Uterus (tissue), 4 donors: ENCODE results near the gene SLC6A8. TPM values are rescaled to one million over a fixed set of nuclear protein-coding genes. Genes with fewer than 3 reads are reported as not detected.
"Not testable (repeated sequence)": the region's sequence is repeated elsewhere in the genome, so short reads cannot be mapped to it uniquely, and the experiment has no call there.

ENCODE experiments used
- DNase-seq, 2 donors: peaks; one replicate each; pipeline ENCODE4 v3.0.0-alpha.2; 2019 to 2020
- H3K27ac ChIP-seq, 2 donors: fragments of 200-600 bp; sonication (generic); 1 replicate in 1 of 2; 2 replicates in 1 of 2; pipeline ENCODE4 v1.5.1; 2016 to 2018
- H3K27me3 ChIP-seq, 2 donors: fragments of 200-600 bp; sonication (generic); one replicate each; pipeline ENCODE4 v1.5.1; 2018 to 2019; ENCODE audit warnings: control low read depth in 1 of 2
- H3K36me3 ChIP-seq, 2 donors: fragments of 200-600 bp; sonication (generic); one replicate each; pipeline ENCODE4 v1.5.1; 2019; ENCODE audit warnings: control low read depth in 1 of 2
- H3K4me1 ChIP-seq, 2 donors: fragments of 200-600 bp; sonication (generic); one replicate each; pipeline ENCODE4 v1.5.1; 2018 to 2019; ENCODE audit warnings: control low read depth in 1 of 2
- H3K4me3 ChIP-seq, 2 donors: fragments of 200-600 bp; sonication (generic); 1 replicate in 1 of 2; 2 replicates in 1 of 2; pipeline ENCODE4 v1.5.1; 2018 to 2019; ENCODE audit warnings: mild to moderate bottlenecking in 1 of 2
- H3K9me3 ChIP-seq, 2 donors: fragments of 200-600 bp; sonication (generic); one replicate each; pipeline ENCODE4 v1.5.1; 2019; ENCODE audit warnings: control low read depth in 1 of 2
- POLR2A ChIP-seq, 2 donors: fragments of 450-650 bp; IDR thresholded peaks; one replicate each; pipeline ENCODE4 v1.6.1; 2016; ENCODE audit warnings: antibody characterized with exemption in 2 of 2, mild to moderate bottlenecking in 1 of 2, moderate library complexity in 1 of 2
- intact Hi-C: fragments of 100-400 bp; cut with DNase I; formaldehyde crosslinking; loops from one replicate; pipeline ENCODE4 v1.15.1; 2023; ENCODE audit warnings: low total_unique reads
- total RNA-seq, 4 donors: library from RNA; depleted of rRNA in 3 of 4; stranded (reverse); fragments of >200 nt in 3 of 4; gene quantifications; one replicate each; pipeline versions ENCODE4 v1.1.0 to v1.2.4, GENCODE V29; 2014 to 2023
- TF ChIP-seq, protein P1 (sequence below), 4 experiments: fragments of 200-600 bp in 2 of 4; fragments of 450-650 bp in 2 of 4; sonication (generic) in 2 of 4; IDR thresholded peaks; one replicate each; pipeline ENCODE4 v1.5.1; 2016 to 2019; ENCODE audit warnings: antibody characterized with exemption in 4 of 4, mild to moderate bottlenecking in 2 of 4, moderate library complexity in 1 of 4
- donor health status: DM: yes; HTN: yes; CAD: no.

Gene SLC6A8
- total RNA-seq, 4 donors from 2014 or later = 4.7 to 40.3 (median 11.2) TPM

DNA sequence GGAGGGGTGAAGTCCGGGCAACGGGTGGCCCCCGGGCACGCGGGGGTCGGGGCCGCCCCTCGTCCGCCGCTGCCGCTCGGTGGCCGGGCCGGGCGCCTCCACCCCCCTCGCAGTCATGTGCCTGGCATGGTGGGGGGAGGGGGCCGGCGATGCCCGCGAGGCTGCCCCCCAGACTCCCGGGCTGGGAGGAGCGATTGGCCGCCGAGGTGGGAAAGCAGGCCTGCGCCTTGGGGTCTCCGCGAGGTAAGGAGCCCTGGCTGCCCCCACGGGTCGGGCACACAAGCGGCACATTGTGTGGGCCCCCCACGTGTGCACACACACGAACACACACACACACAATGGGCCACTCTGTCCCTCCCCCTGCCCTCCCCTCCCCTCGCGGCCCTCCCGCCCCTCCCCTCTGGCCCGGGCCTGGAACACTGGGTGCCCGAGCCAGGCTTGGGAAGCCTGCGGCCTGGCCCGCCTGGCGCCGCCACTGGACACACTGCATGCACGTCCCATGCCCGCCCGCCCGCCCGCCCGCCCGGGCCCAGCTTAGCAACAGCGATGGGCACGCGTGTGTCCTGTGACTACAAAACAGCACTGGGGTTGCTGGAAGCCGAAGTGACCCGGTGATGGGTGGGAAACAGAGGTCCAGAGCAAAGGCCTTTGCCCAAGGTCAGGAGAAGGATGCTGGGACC, 1.3 kb downstream of the SLC6A8 start:
- no peak for DNase-seq
- H3K4me1 ChIP-seq = no peaks in the 10 kb centered on the region
- intact Hi-C loops = no loop called here
- no peaks in the 10 kb centered on the region for H3K27me3 ChIP-seq
- peak overlapping the region in 1 of 2 donors; percentile 73 for H3K27ac ChIP-seq
- H3K9me3 ChIP-seq = no peaks in the 10 kb centered on the region
- H3K4me3 ChIP-seq = peak overlapping the region; percentile 4 to 46
- TF ChIP-seq, protein P1, sequence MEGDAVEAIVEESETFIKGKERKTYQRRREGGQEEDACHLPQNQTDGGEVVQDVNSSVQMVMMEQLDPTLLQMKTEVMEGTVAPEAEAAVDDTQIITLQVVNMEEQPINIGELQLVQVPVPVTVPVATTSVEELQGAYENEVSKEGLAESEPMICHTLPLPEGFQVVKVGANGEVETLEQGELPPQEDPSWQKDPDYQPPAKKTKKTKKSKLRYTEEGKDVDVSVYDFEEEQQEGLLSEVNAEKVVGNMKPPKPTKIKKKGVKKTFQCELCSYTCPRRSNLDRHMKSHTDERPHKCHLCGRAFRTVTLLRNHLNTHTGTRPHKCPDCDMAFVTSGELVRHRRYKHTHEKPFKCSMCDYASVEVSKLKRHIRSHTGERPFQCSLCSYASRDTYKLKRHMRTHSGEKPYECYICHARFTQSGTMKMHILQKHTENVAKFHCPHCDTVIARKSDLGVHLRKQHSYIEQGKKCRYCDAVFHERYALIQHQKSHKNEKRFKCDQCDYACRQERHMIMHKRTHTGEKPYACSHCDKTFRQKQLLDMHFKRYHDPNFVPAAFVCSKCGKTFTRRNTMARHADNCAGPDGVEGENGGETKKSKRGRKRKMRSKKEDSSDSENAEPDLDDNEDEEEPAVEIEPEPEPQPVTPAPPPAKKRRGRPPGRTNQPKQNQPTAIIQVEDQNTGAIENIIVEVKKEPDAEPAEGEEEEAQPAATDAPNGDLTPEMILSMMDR (IDR thresholded peaks at IDR 0.05) = no peak
- TF ChIP-seq POLR2A (IDR thresholded peaks at IDR 0.05) = no peak
- no peaks in the 10 kb centered on the region for H3K36me3 ChIP-seq

DNA sequence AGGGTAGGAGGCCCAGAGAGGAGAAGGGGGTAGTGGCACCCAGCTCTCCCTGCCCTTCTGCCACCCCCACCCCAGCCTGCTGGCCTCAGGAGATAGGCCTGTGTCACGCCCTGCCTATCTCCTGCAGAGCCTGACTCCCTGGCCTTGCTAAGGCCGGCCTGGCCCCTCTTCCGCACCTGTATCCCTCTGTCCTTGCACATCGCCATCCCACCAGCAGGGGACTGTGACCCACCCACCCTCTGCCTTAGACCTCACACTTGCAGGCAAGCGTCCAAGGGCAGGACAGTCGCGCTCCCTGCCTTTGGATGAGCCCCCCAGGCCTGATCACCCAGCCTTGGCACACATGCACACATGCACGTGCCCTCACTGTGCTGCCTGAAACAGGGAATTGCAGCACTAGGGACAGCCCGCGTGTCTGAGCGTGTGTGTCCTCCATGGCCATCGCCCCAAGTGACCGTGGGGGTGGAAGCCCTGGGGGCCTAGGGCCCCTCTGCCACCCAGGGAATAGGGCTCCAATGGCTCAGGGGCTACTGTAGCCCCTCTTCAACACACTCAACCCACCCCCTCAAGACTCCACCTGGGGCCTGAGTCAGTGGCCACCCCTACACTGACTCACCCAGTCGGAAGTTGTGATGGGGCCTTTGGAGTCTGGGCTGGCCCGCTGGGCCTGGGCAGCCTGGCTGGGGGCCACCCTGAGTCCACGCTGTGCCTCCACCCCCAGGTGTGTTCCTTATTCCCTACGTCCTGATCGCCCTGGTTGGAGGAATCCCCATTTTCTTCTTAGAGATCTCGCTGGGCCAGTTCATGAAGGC, 2.1 kb downstream of the SLC6A8 start:
- DNase-seq = no peak
- intact Hi-C loops = no loop called here
- Histone ChIP-seq H3K4me1 (no peaks in the 10 kb centered on the region), H3K4me3 (no peak overlapping the region), H3K27ac (no peak overlapping the region), H3K9me3 (no peaks in the 10 kb centered on the region), H3K36me3 (no peaks in the 10 kb centered on the region), H3K27me3 (no peaks in the 10 kb centered on the region)
- TF ChIP-seq POLR2A (IDR thresholded peaks at IDR 0.05) = no peak
- TF ChIP-seq, protein P1 (IDR thresholded peaks at IDR 0.05) = no peak

DNA sequence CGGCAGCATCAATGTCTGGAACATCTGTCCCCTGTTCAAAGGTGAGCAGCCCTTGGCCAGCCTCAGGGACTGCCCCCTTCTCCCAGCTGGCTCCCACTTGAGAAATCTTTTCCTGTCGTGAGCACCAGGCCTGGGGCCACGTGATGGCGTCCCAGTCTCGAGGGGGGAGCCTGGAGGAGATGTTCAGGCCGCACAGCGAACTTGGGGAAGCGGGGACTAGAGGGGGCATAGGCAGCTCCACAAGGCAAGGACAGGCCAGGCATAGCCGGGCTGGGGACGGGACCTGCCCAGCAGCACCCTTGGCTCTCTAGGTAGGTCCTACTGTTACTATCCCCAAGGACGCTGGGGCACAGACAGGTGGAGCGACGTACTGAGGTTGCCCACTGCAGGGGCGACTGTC, 2.7 kb downstream of the SLC6A8 start:
- intact Hi-C loops = no loop called here
- DNase-seq = no peak
- TF ChIP-seq, protein P1 (IDR thresholded peaks at IDR 0.05) = no peak
- TF ChIP-seq POLR2A (IDR thresholded peaks at IDR 0.05) = no peak
- H3K4me3 ChIP-seq = no peak overlapping the region
- no peaks in the 10 kb centered on the region for H3K27me3 ChIP-seq
- H3K9me3 ChIP-seq = no peaks in the 10 kb centered on the region
- H3K36me3 ChIP-seq = no peaks in the 10 kb centered on the region
- H3K27ac ChIP-seq = no peak overlapping the region
- H3K4me1 ChIP-seq = no peaks in the 10 kb centered on the region

DNA sequence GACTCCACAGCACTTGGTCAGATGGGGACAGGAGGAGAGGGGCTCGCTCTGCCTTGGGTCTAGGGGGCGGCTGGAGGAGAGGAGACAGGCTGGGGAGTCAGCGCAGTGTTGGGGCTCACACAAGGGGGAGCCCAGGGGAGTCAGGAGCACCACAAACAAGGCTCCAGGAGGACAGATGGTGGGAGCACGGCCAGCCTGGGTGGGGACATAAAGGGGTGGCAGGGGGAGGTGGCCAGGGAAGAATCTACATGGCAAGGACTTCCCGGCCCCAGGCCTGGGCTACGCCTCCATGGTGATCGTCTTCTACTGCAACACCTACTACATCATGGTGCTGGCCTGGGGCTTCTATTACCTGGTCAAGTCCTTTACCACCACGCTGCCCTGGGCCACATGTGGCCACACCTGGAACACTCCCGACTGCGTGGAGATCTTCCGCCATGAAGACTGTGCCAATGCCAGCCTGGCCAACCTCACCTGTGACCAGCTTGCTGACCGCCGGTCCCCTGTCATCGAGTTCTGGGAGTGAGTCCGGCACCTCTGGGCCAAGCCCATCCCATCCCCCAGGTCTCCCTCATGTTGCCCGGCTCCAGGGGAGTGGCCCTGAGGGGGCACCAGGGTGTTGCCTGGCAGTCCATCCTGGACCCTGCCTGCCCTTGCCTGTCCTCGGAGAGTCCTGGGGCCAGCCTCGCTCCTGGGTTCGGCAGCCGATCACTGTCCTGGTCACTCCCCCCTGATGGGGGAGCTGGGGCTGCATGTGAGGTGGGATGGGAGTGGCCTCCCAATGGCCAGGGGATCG, 3.5 kb downstream of the SLC6A8 start:
- H3K27me3 ChIP-seq, intact Hi-C loops, H3K4me1 ChIP-seq, H3K27ac ChIP-seq, H3K36me3 ChIP-seq, H3K4me3 ChIP-seq, DNase-seq, H3K9me3 ChIP-seq: not testable (repeated sequence)

DNA sequence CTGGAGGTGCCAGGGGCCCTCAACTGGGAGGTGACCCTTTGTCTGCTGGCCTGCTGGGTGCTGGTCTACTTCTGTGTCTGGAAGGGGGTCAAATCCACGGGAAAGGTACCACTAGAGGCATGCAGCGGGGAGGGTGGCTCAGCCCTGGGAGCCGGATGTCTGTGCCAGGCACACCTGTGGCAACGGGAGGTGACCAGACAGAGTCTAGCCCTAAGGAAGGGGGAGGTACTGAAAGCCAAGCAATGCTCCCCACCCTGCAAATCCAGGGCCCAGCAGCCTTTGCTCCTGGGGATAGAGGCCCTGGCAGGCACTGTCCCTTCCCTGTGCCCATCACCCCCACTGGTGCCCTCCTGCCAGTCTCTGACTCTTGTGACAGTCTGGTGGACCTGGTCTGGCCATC, 4.3 kb downstream of the SLC6A8 start:
- H3K27ac ChIP-seq = no peak overlapping the region

More for the DNA sequence above, 4.3 kb downstream of the SLC6A8 start:
- TF ChIP-seq POLR2A (IDR thresholded peaks at IDR 0.05) = no peak
- TF ChIP-seq, protein P1 (IDR thresholded peaks at IDR 0.05) = no peak
- no peaks in the 10 kb centered on the region for H3K4me1 ChIP-seq
- DNase-seq = no peak
- H3K36me3 ChIP-seq = no peaks in the 10 kb centered on the region
- H3K27me3 ChIP-seq = no peaks in the 10 kb centered on the region
- no peak overlapping the region for H3K4me3 ChIP-seq
- intact Hi-C loops = no loop called here
- no peaks in the 10 kb centered on the region for H3K9me3 ChIP-seq
